H1 (cell line): ENCODE measurements around the gene BTRC.

Source experiments
- CHD7 ChIP-seq: fragments of 300-600 bp; sonication (generic); IDR thresholded peaks from 2 replicates; pipeline ENCODE4 v1.7.1; 2012; ENCODE audit warnings: low read length, moderate library complexity, mild to moderate bottlenecking, inconsistent platforms; ENCODE audit not compliant: insufficient replicate concordance
- CTCF ChIP-seq, 3 experiments: IDR thresholded peaks; 1 replicate in 2 of 3; 2 replicates in 1 of 3; pipeline versions ENCODE4 v1.5.1 to v1.6.1; 2011; ENCODE audit warnings: low read length in 3 of 3, mild to moderate bottlenecking in 3 of 3, inconsistent platforms in 2 of 3, low read depth in 1 of 3, moderate library complexity in 1 of 3; ENCODE audit not compliant: insufficient read depth in 1 of 3; ENCODE audit errors: control extremely low read depth in 1 of 3
- EP300 ChIP-seq, 2 experiments: IDR thresholded peaks; 1 replicate in 1 of 2; 2 replicates in 1 of 2; pipeline ENCODE4 v1.6.1; 2011 to 2012; ENCODE audit warnings: low read depth in 2 of 2, low read length in 2 of 2, mild to moderate bottlenecking in 2 of 2, borderline replicate concordance in 1 of 2, inconsistent platforms in 1 of 2, moderate library complexity in 1 of 2
- GABPA ChIP-seq: IDR thresholded peaks from 2 replicates; pipeline ENCODE4 v1.6.1; 2011; ENCODE audit warnings: mild to moderate bottlenecking, low read length, moderate library complexity, borderline replicate concordance; ENCODE audit not compliant: insufficient read depth
- SP1 ChIP-seq: IDR thresholded peaks from 2 replicates; pipeline ENCODE4 v1.6.1; 2011; ENCODE audit warnings: low read depth, low read length
- YY1 ChIP-seq: IDR thresholded peaks from 2 replicates; pipeline ENCODE4 v1.6.1; 2011; ENCODE audit warnings: low read depth, mild to moderate bottlenecking, low read length
- ZNF274 ChIP-seq: IDR thresholded peaks from 2 replicates; pipeline ENCODE4 v1.7.0; 2012; ENCODE audit warnings: low read length, borderline replicate concordance; ENCODE audit errors: extremely low read depth

GRCh38 chr10:101442456-101442800 lies 88.5 kb downstream of the BTRC start:
- TF ChIP-seq EP300 (IDR thresholded peaks at IDR 0.05; ENCODE audit: borderline replicate concordance in 1 of 2, low read depth in 2 of 2, low read length in 2 of 2) (no peak), CTCF (IDR thresholded peaks at IDR 0.05; ENCODE audit: control extremely low read depth in 1 of 3, insufficient read depth in 1 of 3, low read depth in 1 of 3, low read length in 3 of 3) (no peak), CHD7 (no peak), GABPA (no peak), SP1 (no peak), ZNF274 (no peak), YY1 (no peak)
